H1 (cell line): ENCODE results near the gene SENP6. TPM values are rescaled to one million over a fixed set of nuclear protein-coding genes. Genes with fewer than 3 reads are reported as not detected.

Experiments used
- CTCF ChIA-PET: fragments of 300-600 bp; sonication (Branson Sonifier 250); formaldehyde crosslinking; loops from one replicate; lab custom pipeline; 2021; ENCODE audit not compliant: partially characterized antibody; lab: Charles Lee
- POLR2A ChIA-PET: fragments of 300-600 bp; sonication (Branson Sonifier 250); formaldehyde crosslinking; loops from one replicate; lab custom pipeline; 2021; ENCODE audit warnings: inconsistent platforms; ENCODE audit not compliant: partially characterized antibody; lab: Charles Lee
- DNase-seq, 2 experiments: peaks; one replicate each; pipeline versions ENCODE4 v3.0.0 to v3.0.0-alpha.2; 2010 to 2022; ENCODE audit warnings: low spot score in 2 of 2, low read depth in 1 of 2, mixed read lengths in 1 of 2
- FAIRE-seq: peaks from 2 replicates; lab custom pipeline; 2011; peaks lifted over from hg19 to GRCh38; lab: Jason Lieb, UNC
- H2AFZ ChIP-seq: 2 replicates; pipeline ENCODE4 v1.8.1; 2012; ENCODE audit warnings: low read length, inconsistent platforms
- H2AK5ac ChIP-seq: 2 replicates; pipeline ENCODE4 v1.6.1; 2013; ENCODE audit warnings: low read depth, low read length
- H2BK120ac ChIP-seq: replicated peaks from 2 replicates; pipeline ENCODE3; 2013; ENCODE audit warnings: low read depth, low read length, inconsistent platforms
- H2BK12ac ChIP-seq: 2 replicates; pipeline ENCODE4 v1.6.1; 2013; ENCODE audit warnings: low read depth, low read length
- H2BK15ac ChIP-seq: 2 replicates; pipeline ENCODE4 v1.6.1; 2013; ENCODE audit warnings: low read length
- H2BK20ac ChIP-seq: 2 replicates; pipeline ENCODE4 v1.6.1; 2013; ENCODE audit warnings: low read length
- H2BK5ac ChIP-seq: 2 replicates; pipeline ENCODE4 v1.6.1; 2013; ENCODE audit warnings: low read depth, low read length
- H3K14ac ChIP-seq: 2 replicates; pipeline ENCODE4 v1.6.1; 2013; ENCODE audit warnings: inconsistent platforms; ENCODE audit not compliant: insufficient read length
- H3K18ac ChIP-seq: 2 replicates; pipeline ENCODE4 v1.6.1; 2013; ENCODE audit warnings: low read length; ENCODE audit errors: extremely low read depth
- H3K23ac ChIP-seq: 2 replicates; pipeline ENCODE4 v1.6.1; 2013; ENCODE audit warnings: inconsistent platforms; ENCODE audit not compliant: insufficient read length
- H3K23me2 ChIP-seq: 2 replicates; pipeline ENCODE4 v1.6.1; 2013; ENCODE audit warnings: low read depth, low read length
- H3K27ac ChIP-seq: 2 replicates; pipeline ENCODE4 v1.6.1; 2011; ENCODE audit warnings: low read depth, low read length, inconsistent platforms
- H3K27me3 ChIP-seq, 4 experiments: replicated peaks in 1 of 4; 1 replicate in 1 of 4; 2 replicates in 3 of 4; pipeline versions ENCODE4 v1.6.1 to v1.8.1; 2011 to 2013; ENCODE audit warnings: low read length in 3 of 4, mild to moderate bottlenecking in 3 of 4, inconsistent platforms in 2 of 4, mixed read lengths in 2 of 4, moderate library complexity in 1 of 4; ENCODE audit not compliant: control insufficient read depth in 3 of 4, insufficient read depth in 3 of 4; ENCODE audit errors: extremely low read depth in 1 of 4
- H3K36me3 ChIP-seq, 4 experiments: 2 replicates each; pipeline versions ENCODE4 v1.6.1 to v1.8.1; 2011 to 2013; ENCODE audit warnings: mild to moderate bottlenecking in 4 of 4, low read length in 3 of 4, moderate library complexity in 2 of 4, control low read depth in 1 of 4, inconsistent platforms in 1 of 4; ENCODE audit not compliant: insufficient read depth in 4 of 4, control insufficient read depth in 2 of 4
- H3K4ac ChIP-seq: replicated peaks from 2 replicates; pipeline ENCODE3; 2013; ENCODE audit warnings: low read length, low read depth, mixed read lengths, inconsistent platforms; ENCODE audit not compliant: insufficient read length
- H3K4me1 ChIP-seq, 4 experiments: replicated peaks in 1 of 4; 1 replicate in 1 of 4; 2 replicates in 3 of 4; pipeline versions ENCODE4 v1.6.1 to v1.8.1; 2011 to 2013; ENCODE audit warnings: low read length in 3 of 4, inconsistent platforms in 2 of 4, mixed read lengths in 1 of 4; ENCODE audit not compliant: insufficient read depth in 4 of 4, control insufficient read depth in 3 of 4
- H3K4me2 ChIP-seq, 2 experiments: 2 replicates each; pipeline versions ENCODE4 v1.6.1 to v1.8.1; 2011 to 2013; ENCODE audit warnings: low read depth in 2 of 2, low read length in 2 of 2, control low read depth in 1 of 2, inconsistent platforms in 1 of 2, mild to moderate bottlenecking in 1 of 2; ENCODE audit not compliant: insufficient read depth in 1 of 2
- H3K4me3 ChIP-seq, 4 experiments: fragments of 200-600, 300-600 bp in 1 of 4; sonication (generic), shearing (Covaris generic), sonication (Bioruptor Twin) in 1 of 4; 2 replicates each; pipeline versions ENCODE4 v1.5.1 to v1.8.1; 2011 to 2016; ENCODE audit warnings: low read length in 4 of 4, low read depth in 3 of 4, control low read depth in 2 of 4, inconsistent platforms in 2 of 4, mild to moderate bottlenecking in 2 of 4, mixed read lengths in 1 of 4, moderate library complexity in 1 of 4; ENCODE audit not compliant: insufficient read depth in 2 of 4; ENCODE audit errors: extremely low read depth in 1 of 4
- H3K56ac ChIP-seq: replicated peaks from 2 replicates; pipeline ENCODE3; 2013; ENCODE audit warnings: low read depth, mild to moderate bottlenecking, mixed read lengths, low read length, inconsistent platforms; ENCODE audit not compliant: insufficient read length
- H3K79me1 ChIP-seq: 2 replicates; pipeline ENCODE4 v1.6.1; 2013; ENCODE audit warnings: low read depth, low read length, control low read depth
- H3K79me2 ChIP-seq, 2 experiments: 2 replicates each; pipeline versions ENCODE4 v1.6.1 to v1.8.1; 2012 to 2013; ENCODE audit warnings: low read length in 2 of 2, mild to moderate bottlenecking in 2 of 2, inconsistent platforms in 1 of 2; ENCODE audit not compliant: insufficient read depth in 2 of 2, control insufficient read depth in 1 of 2
- H3K9ac ChIP-seq, 4 experiments: replicated peaks in 1 of 4; 1 replicate in 1 of 4; 2 replicates in 3 of 4; pipeline versions ENCODE4 v1.6.1 to v1.8.1; 2011 to 2013; ENCODE audit warnings: low read depth in 3 of 4, low read length in 3 of 4, control low read depth in 2 of 4, mild to moderate bottlenecking in 2 of 4, moderate library complexity in 2 of 4, inconsistent platforms in 1 of 4; ENCODE audit errors: extremely low read depth in 1 of 4
- H3K9me3 ChIP-seq, 2 experiments: 2 replicates each; pipeline versions ENCODE4 v1.6.1 to v1.8.1; 2012 to 2013; ENCODE audit warnings: mild to moderate bottlenecking in 2 of 2, moderate library complexity in 2 of 2, control low read depth in 1 of 2, inconsistent platforms in 1 of 2, low read depth in 1 of 2, low read length in 1 of 2, mixed read lengths in 1 of 2; ENCODE audit not compliant: insufficient read depth in 2 of 2
- H4K20me1 ChIP-seq, 2 experiments: replicated peaks in 1 of 2; 2 replicates each; pipeline versions ENCODE3 to v1.8.1; 2011 to 2013; ENCODE audit warnings: inconsistent platforms in 2 of 2, low read length in 2 of 2, mild to moderate bottlenecking in 1 of 2; ENCODE audit not compliant: insufficient read depth in 2 of 2, control insufficient read depth in 1 of 2
- H4K5ac ChIP-seq: 2 replicates; pipeline ENCODE4 v1.6.1; 2013; ENCODE audit warnings: low read length, low read depth, mixed read lengths, inconsistent platforms; ENCODE audit not compliant: insufficient read length
- H4K8ac ChIP-seq: 2 replicates; pipeline ENCODE4 v1.8.0; 2013; ENCODE audit warnings: mild to moderate bottlenecking, moderate library complexity, low read length, inconsistent platforms; ENCODE audit not compliant: insufficient read depth; ENCODE audit errors: extremely low read depth
- H4K91ac ChIP-seq: replicated peaks from 2 replicates; pipeline ENCODE3; 2013; ENCODE audit warnings: low read length, mixed read lengths, inconsistent platforms; ENCODE audit not compliant: insufficient read length
- BRCA1 ChIP-seq: IDR thresholded peaks from 2 replicates; pipeline ENCODE4 v1.6.1; 2012; ENCODE audit warnings: low read depth, low read length, improper control_type of control experiment
- CHD2 ChIP-seq: IDR thresholded peaks from 2 replicates; pipeline ENCODE4 v1.6.1; 2012; ENCODE audit warnings: low read length, improper control_type of control experiment
- EGR1 ChIP-seq: IDR thresholded peaks from 2 replicates; pipeline ENCODE4 v1.6.1; 2011; ENCODE audit warnings: low read depth, low read length, borderline replicate concordance
- EP300 ChIP-seq, 2 experiments: IDR thresholded peaks; 1 replicate in 1 of 2; 2 replicates in 1 of 2; pipeline ENCODE4 v1.6.1; 2011 to 2012; ENCODE audit warnings: low read depth in 2 of 2, low read length in 2 of 2, mild to moderate bottlenecking in 2 of 2, borderline replicate concordance in 1 of 2, inconsistent platforms in 1 of 2, moderate library complexity in 1 of 2
- HDAC6 ChIP-seq: IDR thresholded peaks from one replicate; pipeline ENCODE4 v1.7.1; 2012; ENCODE audit warnings: low read depth, mild to moderate bottlenecking, inconsistent platforms, low read length, moderate library complexity
- MAFK ChIP-seq: IDR thresholded peaks from 2 replicates; pipeline ENCODE4 v1.6.1; 2012; ENCODE audit warnings: low read depth, mild to moderate bottlenecking, improper control_type of control experiment, low read length
- NANOG ChIP-seq: IDR thresholded peaks from 2 replicates; pipeline ENCODE4 v1.6.1; 2011; ENCODE audit warnings: low read length, low read depth, mild to moderate bottlenecking, inconsistent platforms; ENCODE audit not compliant: insufficient read depth, poor library complexity, severe bottlenecking
- POU5F1 ChIP-seq: IDR thresholded peaks from 2 replicates; pipeline ENCODE4 v1.6.1; 2011; ENCODE audit warnings: low read depth, mild to moderate bottlenecking, low read length, moderate library complexity
- RBBP5 ChIP-seq: IDR thresholded peaks from 2 replicates; pipeline ENCODE4 v1.7.1; 2012; ENCODE audit warnings: low read depth, mild to moderate bottlenecking, inconsistent platforms, low read length, moderate library complexity, borderline replicate concordance
- RNF2 ChIP-seq: fragments of 200-900, 300-1000 bp; sonication (generic); IDR thresholded peaks from 2 replicates; pipeline ENCODE4 v1.7.1; 2016; ENCODE audit warnings: borderline replicate concordance, low read depth, mild to moderate bottlenecking, antibody characterized with exemption, low read length; ENCODE audit not compliant: poor library complexity, severe bottlenecking; ENCODE audit errors: missing control alignments
- SAP30 ChIP-seq: fragments of 300-600 bp; sonication (generic); IDR thresholded peaks from 2 replicates; pipeline ENCODE4 v1.7.1; 2012; ENCODE audit warnings: low read length, moderate library complexity, mild to moderate bottlenecking, inconsistent platforms; ENCODE audit not compliant: insufficient read depth, insufficient replicate concordance
- SP4 ChIP-seq: IDR thresholded peaks from 2 replicates; pipeline ENCODE4 v1.6.1; 2012; ENCODE audit warnings: low read length, inconsistent platforms
- TAF1 ChIP-seq: IDR thresholded peaks from 2 replicates; pipeline ENCODE4 v1.6.1; 2011; ENCODE audit warnings: mild to moderate bottlenecking, low read depth, low read length
- TCF12 ChIP-seq: IDR thresholded peaks from 2 replicates; pipeline ENCODE4 v1.6.1; 2011; ENCODE audit warnings: low read depth, mild to moderate bottlenecking, low read length
- TEAD4 ChIP-seq: IDR thresholded peaks from 2 replicates; pipeline ENCODE4 v1.6.1; 2012; ENCODE audit warnings: low read depth, low read length, inconsistent platforms, mixed read lengths
- WGBS, 2 experiments: shearing (Covaris generic) in 1 of 2; methylation state at CpG; one replicate each; pipeline versions ENCODE4 v1.1.6 to v1.1.7; 2013 to 2015; ENCODE audit warnings: low lambda C conversion rate in 2 of 2, mixed read lengths in 2 of 2, inconsistent platforms in 1 of 2, low coverage in 1 of 2, missing lambda C conversion rate in 1 of 2; ENCODE audit not compliant: insufficient replicate concordance in 2 of 2, insufficient coverage in 1 of 2, insufficient read length in 1 of 2; ENCODE audit errors: extremely low coverage in 1 of 2, missing lambda C conversion rate in 1 of 2; 5-methylcytosine and 5-hydroxymethylcytosine counted together
- polyA plus RNA-seq, 7 experiments: library from polyadenylated mRNA; depleted of rRNA in 3 of 7; stranded (reverse) in 5 of 7; unstranded in 2 of 7; fragments of >200 nt in 5 of 7; fragments of 200-250 nt in 2 of 7; gene quantifications; 1 replicate in 5 of 7; 2 replicates in 1 of 7; 4 replicates in 1 of 7; pipeline versions ENCODE4 v1.2.1 to v1.2.3, GENCODE V29; 2011 to 2013; ENCODE audit warnings: missing spikeins in 2 of 7, mixed read lengths in 2 of 7
- total RNA-seq: library from RNA; stranded (reverse); fragmentation: NEBNext Ultra II Directional; extraction: Animal tissue kit (Norgen Biotek cat#: 25700); gene quantifications from 2 replicates; pipeline ENCODE4 v1.2.1, GENCODE V29; 2021

Gene SENP6
- total and polyA plus RNA-seq, 2 of the 8 experiments (the other 6 are each of a cell fraction or from before 2014, with no cell fraction given) = 13.8 to 103 TPM

GRCh38 chr6:75761489-75761888, 159.8 kb downstream of the SENP6 start:
- H4K5ac ChIP-seq = no peak overlapping the region
- H2BK5ac ChIP-seq = no peak overlapping the region
- no peaks in the 10 kb centered on the region for H3K27me3 ChIP-seq
- H2AFZ ChIP-seq = no peak overlapping the region
- no peak overlapping the region for H3K4me2 ChIP-seq
- H3K4me3 ChIP-seq = no peak overlapping the region
- no peak overlapping the region for H3K9ac ChIP-seq
- no peak for DNase-seq
- no peak overlapping the region for H3K27ac ChIP-seq
- H3K4me1 ChIP-seq = no peaks in the 10 kb centered on the region; a peak in 2 of 7 replicates
- H2BK120ac ChIP-seq = no peak overlapping the region
- H3K79me2 ChIP-seq = 0 out of 4 replicates have a peak, but pooled peaks cover 0 to 6% of the 10 kb centered on the region in 2 experiments
- H4K91ac ChIP-seq = no peak overlapping the region
- no peaks in the 10 kb centered on the region for H3K36me3 ChIP-seq
- no peak overlapping the region for H3K23ac ChIP-seq
- no peak overlapping the region for H2AK5ac ChIP-seq
- H2BK15ac ChIP-seq = no peak overlapping the region
- no peak overlapping the region for H3K56ac ChIP-seq
- H4K8ac ChIP-seq = no peak overlapping the region
- H2BK20ac ChIP-seq = no peak overlapping the region
- WGBS, 2 experiments = 93% methylated on average over 1 of the region's 1 CpG; no CpG with 5 or more reads in 1 of the 2 experiments
- H2BK12ac ChIP-seq = no peak overlapping the region
- no peaks in the 10 kb centered on the region for H3K23me2 ChIP-seq
- H4K20me1 ChIP-seq = peaks cover 2 to 3% of the 10 kb centered on the region in 2 experiments
- H3K4ac ChIP-seq = no peak overlapping the region
- no peak for FAIRE-seq
- ChIA-PET CTCF (no interaction called here), POLR2A (no interaction called here)
- no peak overlapping the region for H3K18ac ChIP-seq
- no peaks in the 10 kb centered on the region for H3K79me1 ChIP-seq
- no peak overlapping the region for H3K14ac ChIP-seq
- no peaks in the 10 kb centered on the region for H3K9me3 ChIP-seq
- TF ChIP-seq EP300 (IDR thresholded peaks at IDR 0.05; ENCODE audit: borderline replicate concordance in 1 of 2, low read depth in 2 of 2, low read length in 2 of 2) (no peak), RBBP5 (no peak), SP4 (no peak), BRCA1 (no peak), EGR1 (no peak), MAFK (no peak), POU5F1 (no peak), TAF1 (no peak), NANOG (no peak), CHD2 (no peak), HDAC6 (no peak), SAP30 (no peak), TEAD4 (no peak), TCF12 (no peak), RNF2 (no peak)
